SKM-1 (cell line): ENCODE data around the gene SEC23B.
"Not testable (repeated sequence)": the region's sequence is repeated elsewhere in the genome, so short reads cannot be mapped to it uniquely, and the experiment has no call there.

ENCODE experiments used
- DNase-seq: peaks from one replicate; lab custom pipeline; 2025; ENCODE audit not compliant: unreplicated experiment; lab: John Stamatoyannopoulos, UW

SEC23B gene

DNA sequence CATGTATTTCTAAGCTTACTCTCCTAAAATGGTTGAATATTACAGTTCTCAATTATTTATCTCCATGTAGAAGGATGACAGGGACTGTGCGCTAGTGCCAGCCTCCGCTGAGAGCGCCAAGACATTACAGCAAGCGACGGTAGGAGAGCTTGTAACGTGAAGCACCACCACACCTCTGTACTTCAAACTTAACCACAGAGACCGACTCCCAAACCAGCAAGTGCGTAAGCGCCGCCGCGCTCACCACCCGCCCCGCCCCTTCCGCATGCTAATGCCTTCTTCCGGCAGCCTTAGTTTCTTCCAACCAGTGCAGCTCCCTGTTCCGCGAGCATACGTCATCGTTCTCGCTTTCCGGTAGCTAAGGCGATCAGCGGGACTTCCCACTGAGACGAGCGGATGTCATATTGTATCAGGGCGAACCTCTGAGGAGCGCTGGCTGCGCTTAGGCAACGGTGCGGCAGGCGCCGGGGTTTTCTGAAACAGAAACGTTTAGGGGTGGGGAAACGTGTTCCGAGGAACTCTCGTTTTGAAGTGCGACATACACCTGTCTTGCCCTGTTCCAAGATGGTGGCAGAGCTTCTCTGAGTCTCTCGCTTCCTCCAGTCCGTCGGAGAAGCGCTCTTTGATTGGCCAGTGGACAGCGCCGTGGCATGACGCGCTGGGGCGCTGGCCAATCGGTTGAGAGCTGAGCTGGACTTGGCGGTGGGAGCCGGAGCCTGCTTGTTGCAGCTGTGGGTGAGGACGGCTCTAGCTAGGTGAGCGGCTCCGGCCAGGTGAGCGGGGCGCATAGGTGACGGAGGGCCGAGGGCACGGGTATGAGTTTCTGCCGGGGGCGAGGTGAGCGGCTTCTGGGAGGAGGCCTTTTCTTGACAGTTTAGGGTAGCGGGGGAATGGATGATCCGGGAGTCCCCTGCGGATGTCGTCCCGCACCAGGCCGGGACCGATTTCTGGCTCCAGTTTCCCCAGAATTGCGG, at the start of gene SEC23B:
SEC23B (plus strand) TSS at position 723 of the 974 bp plus-strand sequence. CDS start 2,896 bp downstream, outside the sequence.
- peak; percentile 44 for DNase-seq

DNA sequence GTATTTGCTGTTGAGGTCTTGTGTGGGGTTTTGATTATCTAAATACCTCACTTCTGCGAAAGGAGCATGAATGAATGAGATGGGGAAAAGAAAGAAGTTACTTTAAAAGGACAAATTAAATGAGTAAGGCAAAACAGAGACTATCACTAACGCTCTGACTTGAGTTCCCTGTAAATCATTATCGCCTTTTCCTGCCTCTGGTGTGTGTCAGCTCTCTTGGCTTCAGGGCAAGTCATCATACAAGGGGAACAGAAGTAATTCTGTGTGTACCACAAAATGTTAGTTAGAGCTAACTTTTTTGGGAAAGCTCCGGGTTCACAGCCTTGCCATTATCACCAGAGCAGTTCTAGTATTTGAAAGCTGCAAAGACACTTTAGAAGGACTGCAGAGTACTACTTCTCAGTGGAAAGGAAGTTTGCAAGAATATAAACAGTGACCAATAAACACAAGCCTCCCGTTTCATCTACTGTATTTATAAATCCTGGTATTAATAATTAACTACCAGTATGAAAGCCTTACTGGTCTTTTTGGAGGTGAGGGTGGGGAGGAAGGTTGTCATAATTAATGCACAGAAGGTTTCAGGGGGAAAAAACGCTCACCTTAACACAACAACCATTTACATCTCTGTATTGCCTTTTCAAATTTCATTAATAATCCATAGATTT, 42.1 kb upstream of the SEC23B start:
- no peak for DNase-seq

DNA sequence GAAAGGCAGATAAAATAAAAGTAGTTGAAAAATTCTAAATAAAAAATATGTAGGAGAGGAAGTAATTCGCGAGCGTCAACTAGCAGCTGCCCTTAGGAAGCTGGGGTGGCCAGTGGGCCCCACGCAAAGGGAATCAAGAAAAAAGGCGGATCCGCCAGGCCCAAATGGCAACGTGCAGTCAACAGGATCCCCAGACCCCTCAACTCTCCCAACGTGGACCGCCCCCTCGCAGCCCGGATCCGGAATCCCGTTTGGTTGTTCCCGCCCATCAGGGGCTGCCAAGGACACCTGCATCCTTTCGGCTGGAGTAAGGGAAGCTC, 41.2 kb upstream of the SEC23B start:
- no peak for DNase-seq

DNA sequence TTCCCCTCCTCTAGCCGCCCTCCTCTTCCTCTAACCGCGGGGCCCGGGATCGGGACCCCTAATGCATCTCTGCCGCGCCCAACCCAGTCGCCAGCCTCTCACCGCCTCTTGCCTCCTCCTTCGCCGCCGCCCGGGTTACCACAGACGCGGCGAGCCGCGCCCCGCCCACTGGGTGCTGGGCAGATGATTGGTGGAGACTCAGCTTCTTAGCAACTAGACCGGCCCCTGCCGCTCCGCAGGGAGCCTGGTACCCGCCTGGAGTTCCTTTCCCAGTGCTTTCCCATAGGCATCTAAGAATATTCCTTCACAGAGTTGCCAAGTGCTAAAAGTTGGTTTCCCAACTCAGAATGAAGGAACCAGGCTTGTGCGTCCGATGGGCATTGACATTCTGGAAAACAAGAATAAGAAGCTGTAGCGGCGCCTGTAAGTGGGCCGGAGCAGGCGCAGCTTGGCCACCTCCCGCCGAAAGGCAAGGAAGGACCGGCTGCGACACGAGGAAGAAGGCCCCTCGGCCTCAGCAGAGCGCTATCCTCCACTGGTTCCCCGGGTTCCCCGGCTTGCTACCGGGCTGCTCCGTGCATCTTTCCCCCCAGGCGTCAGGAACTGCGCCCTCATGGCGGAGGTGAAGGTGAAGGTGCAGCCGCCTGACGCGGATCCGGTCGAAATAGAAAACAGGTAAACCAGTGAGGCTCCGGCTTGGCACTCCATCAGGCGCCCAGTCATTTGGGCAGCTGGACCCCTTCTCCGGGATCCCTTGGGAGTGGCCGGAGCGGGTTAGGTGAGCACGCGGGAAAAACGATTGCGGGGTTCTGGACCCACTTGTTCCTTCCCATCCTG, 40.6 kb upstream of the SEC23B start, which contains the start of the genes DZANK1 and POLR3F:
DZANK1 (minus strand) TSS at position 137 of the 837 bp plus-strand sequence. CDS start 1,672 bp downstream, outside the sequence.
POLR3F (plus strand) TSS at position 497 of the 837 bp plus-strand sequence; CDS start at position 614, 117 bp downstream.
- peak; percentile 62 for DNase-seq

DNA sequence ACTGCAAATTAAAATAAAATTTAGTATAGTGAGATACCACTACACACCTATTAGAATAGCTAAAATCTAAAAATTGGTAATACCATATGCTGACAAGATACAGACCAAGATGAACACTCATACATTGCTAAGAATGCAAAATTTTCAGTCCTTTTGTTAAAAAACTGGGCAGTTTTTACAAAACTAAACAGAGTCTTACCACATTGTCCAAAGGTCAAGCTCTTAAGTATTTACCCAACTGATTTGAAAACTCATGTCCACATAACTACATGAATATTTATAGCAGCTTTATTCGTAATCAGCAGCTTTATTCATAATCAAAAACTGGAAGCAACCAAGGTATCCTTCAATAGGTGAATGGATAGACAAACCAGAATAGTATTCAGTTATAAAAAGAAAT, 30.5 kb upstream of the SEC23B start:
- no peak for DNase-seq

DNA sequence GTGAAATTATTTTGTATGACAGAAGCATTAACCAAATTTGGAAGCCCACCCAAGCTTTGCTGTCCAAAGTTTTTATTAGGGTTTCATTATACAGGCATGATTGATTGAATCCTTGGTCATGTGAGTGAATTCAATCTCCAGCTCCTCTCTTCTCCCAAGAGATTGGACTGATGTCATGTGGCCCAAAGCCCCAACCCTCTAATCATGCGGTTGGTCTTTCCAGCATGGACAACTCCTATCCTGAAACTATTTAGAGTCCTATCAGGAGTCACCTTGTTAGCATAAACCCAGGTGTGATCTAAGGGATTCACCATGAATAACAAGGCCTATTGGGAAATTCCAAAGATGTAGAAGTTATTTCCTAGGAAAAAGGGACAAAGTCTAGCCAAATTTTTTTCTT, 29.9 kb upstream of the SEC23B start:
- DNase-seq, result no peak

DNA sequence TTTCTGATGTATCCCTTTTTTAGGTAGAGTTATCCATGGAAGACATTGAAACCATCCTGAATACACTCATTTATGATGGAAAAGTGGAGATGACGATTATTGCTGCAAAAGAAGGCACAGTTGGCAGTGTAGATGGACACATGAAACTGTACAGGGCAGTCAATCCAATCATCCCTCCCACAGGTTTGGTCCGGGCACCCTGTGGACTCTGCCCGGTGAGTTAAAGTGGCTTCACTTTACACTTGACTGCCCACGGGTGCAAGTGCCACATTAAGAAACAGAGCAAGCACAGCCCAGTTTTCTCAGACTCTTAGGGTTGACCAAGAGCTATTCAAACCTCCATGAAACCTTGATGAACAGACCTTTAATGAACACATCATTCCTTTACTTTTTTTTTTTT, 26.1 kb upstream of the SEC23B start:
- DNase-seq, result no peak

DNA sequence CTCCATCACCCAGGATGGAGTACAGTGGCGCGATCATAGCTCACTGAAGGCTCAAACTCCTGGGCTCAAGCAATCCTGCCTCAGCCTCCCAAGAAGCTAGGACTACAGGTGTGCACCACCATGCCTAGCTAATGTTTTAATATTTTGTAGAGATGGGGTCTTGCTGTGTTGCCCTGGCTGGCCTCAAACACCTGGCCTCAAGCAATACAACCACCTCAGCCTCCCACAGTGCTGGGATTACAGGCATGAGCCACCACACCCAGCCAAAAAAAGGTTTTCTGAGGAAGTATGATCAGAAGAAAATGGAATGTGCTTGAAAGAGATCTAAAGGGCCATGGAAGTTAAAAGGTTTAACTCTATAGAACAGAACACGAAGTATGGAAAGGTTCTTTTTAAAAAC, 19.4 kb upstream of the SEC23B start:
- DNase-seq, result no peak

DNA sequence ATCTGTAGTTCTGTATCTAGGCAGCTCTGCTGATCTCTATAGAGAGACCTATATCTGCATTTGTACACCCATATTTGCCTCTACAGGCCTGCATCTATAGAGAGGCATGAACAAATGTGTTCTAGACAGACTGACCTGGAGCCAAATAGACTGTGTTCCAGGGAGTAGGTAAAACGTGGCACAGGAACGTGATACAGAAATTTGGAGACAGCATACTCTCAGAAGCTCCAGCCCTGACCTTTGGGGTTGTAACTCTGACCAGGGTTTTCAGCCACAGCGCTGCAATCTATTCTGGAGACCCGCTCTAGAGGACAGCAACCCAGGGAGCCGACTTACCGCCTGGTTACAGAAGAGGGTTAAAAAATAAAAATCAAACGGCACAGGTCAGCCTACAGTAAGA, 11.7 kb upstream of the SEC23B start:
- DNase-seq, result no peak

DNA sequence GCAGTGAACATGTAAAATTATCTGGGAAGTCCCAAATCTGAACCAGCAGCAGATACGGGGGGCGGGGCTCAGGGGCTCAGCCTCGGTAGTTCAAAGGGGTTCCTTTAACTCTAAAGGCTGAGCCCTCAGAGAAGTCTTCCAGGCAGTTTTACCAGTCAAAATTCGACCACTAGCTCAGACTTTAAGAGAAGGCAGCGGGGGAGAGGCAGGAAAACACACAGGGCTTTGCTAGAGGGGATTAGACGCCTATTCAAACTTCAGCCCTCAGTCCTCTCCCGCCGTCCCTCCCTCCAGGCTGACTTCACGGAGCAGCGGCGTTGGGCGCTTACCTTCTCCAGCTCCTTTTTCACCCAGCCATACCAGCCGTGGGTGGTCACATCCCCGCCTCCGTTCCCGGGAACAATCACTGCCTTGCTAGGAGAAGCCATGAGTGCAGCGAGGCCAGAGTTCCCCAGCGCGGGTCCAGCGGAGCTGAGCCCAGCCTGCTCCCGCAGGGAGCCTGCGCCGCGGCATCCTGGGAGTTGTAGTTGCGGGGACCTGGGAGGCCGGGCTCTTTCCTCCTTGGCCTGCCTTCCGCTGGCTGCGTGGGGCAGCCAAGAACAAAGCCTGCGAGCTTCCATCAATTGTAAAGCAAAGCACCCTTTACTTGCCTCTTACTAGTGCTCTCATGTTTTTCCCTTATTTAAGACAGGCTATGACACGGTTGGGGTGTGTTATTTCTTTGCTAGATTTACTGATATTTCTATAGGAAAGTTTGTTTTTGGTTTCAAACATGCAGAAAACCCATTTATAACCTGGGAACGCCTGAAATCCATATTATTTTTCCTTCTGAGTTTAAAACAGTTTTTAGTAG, 10.8 kb upstream of the SEC23B start, which contains the start of gene RBBP9:
RBBP9 (minus strand) TSS at position 486 of the 853 bp plus-strand sequence; CDS start at position 428, 58 bp downstream.
- DNase-seq, result peak; percentile 19

DNA sequence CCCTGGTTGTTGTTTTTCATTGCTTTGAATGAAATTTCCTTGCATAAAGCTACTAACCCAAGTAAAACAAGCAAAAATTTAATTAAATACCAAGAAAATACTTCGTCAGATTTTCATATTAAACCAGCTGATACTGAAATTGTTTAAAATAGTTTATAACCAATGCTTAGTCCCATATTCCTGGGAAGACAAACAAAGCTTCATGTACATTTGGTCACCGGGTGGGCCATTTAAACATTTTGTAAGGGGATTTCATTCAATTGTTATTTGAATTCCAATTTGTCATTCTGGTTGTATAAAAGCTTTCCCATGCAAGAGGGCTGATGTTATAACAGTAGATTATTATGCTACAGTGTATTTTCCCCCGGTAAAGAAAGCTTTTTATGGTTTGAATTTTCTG, 10.1 kb upstream of the SEC23B start:
- DNase-seq, result no peak

DNA sequence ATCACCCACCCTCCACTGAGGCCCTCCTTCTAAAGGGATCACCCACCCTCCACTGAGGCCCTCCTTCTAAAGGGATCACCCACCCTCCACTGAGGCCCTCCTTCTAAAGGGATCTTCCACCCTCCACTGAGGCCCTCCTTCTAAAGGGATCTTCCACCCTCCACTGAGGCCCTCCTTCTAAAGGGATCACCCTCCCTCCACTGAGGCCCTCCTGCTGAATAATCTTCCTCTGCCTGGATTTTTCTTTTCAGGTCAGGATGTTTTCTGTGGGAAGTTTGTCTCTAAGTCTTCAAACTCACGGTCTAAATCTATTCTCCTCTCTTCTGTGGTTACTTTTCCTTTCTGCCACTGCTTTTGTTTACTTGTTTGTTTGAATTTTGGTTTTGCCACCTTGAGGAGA, 6.1 kb upstream of the SEC23B start:
- not testable (repeated sequence) for DNase-seq

DNA sequence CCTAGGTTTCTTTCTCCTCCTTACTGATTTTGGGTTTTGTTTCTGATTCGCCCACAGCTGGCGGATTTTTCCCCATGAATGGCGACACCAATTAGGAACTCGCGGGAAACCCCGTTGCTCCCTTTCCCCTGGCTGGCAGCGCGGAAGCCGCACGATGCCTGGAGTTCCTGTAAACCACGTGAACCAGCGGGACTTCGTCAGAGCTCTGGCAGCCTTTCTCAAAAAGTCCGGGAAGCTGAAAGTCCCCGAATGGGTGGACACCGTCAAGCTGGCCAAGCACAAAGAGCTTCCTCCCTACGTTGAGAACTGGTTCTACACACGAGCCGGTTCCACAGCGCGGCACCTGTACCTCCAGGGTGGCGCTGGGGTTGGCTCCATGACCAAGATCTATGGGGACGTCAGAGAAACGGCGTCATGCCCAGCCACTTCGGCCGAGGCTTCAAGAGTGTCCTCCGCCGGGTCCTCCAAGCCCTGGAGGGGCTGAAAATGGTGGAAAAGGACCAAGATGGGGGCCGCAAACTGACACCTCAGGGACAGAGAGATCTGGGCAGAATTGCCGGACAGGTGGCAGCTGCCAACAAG, 3.2 kb upstream of the SEC23B start:
- no peak for DNase-seq

DNA sequence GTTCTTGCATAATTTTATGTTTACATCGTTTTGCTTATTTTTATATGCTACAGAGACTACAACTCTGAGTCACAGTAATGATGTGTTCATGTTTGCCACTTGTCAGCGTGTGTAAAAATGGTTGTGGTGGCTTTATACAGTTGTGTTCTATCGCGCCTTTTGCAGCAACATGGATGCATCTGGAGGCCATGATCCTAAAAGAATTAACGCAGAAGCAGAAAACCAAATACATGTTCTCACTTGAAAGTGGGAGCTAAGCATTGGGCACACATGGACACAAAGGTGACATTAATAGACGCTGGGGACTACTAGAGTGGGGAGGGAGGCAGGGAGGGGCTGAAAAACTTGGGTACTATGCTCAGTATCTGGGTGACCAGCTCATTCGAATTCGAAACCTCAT, 996 bp upstream of the SEC23B start:
- DNase-seq, result no peak

DNA sequence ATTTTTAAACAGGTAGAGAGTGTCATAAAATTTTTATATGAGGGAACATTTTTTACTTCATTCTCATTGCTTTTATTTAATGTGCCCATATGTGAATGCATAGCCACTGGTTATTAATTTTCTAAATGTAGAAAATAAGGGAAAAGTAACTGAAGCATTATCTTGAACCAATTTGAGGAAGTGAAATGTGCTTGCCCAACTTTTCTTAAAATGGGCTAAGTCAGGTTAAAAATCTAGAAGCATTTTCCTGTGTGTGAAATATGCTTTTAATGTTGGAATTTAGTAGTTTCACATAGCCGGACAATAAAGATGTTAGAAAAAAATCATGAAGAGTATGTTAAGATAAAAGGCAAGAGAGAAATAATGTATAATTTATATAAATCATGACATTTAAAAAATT, 3.8 kb downstream of the SEC23B start:
- DNase-seq, result peak; percentile 2

DNA sequence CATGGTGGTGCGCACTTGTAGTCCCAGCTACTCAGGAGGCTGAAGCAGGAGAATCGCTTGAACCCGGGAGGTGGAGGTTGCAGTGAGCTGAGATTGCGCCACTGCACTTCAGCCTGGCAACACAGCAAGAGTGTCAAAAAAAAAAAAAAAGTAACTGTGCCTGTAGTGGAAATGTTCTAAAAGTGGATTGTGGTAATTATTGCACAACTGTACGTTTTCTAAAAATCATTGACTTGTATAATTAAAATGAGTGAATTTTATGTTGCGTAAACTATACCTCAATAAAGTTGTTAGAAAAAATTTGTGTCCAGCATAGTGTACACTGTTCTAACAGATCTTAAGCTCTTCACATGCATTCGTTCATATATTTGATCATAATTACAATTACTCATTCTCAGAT, 5.5 kb downstream of the SEC23B start:
- DNase-seq, result peak; percentile 1

DNA sequence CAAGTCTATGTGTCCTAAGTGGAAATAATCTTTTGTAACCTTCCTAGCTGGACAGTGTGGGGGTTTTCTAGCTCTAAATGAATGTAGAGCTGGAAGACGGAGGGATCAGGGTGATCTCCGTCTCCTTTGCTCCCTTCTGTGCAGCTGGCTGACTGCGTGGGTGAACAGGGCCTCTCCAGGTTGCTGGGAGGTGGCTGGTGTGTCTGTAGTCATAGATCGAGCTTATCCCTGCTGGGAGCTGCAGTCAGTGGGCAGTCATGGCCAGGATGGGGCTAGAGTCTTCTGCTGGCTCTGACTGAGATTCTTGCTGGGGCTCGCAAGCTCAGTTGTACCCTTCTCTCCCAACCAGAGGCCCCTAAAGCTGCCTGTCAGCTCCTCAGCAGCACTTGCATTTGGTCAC, 6.4 kb downstream of the SEC23B start:
- no peak for DNase-seq

DNA sequence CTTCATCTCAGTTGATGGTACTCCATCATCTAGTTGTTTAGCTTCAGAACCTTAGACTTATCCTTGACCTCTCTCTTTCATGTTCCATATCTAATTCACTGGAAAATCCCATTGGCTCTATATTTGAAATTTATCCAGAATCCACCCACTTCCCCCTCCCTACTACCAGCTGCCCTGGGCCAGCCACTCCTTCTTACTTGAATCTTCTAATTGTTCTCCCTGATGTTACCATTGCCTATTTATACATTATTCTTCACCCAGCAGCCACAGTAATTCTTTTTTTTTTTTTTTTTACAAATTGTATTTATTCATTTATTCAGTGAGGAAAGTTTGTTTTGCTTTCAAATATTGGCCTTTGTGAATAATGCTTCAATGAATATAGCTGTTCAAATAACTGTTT, 8.2 kb downstream of the SEC23B start:
- DNase-seq, result no peak

DNA sequence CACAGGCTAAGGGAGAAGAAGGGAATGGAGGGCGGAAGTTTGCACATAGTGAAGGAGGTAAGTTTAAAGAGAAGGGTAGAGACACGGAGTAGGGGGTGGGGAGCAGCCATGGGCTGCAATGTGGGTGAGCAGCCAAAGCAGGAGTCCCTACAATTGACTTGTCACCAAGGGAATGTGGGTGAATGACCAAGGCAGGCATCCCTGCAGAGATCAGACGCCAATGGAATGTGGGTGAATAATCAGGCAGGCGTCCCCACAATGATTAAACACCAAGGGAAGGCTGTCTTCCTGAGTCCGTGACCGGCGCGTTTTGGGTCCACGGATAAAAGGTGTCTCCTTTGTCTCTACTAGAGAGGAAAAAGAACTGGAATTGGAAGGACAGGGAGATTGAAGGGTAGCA, 14.3 kb downstream of the SEC23B start:
- DNase-seq, result not testable (repeated sequence)

DNA sequence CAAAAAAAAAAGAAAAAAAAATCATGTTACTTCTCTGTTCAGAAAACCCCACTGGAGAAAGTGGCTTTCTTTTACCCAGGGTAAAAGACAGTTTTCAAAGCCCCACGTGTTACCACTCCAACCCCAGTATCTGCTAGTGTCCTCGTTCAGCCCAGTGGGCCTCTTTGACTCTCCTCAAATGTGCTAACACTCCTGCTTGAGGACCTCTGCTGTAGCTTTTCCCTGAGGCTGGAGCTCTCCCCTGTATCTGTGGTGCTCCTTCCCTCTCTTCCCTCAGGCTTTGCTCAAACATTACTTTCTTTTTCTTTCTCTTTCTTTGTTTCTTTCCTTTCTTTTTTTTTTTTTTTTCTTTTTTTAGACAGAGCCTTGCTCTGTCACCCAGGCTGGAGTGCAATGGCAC, 15.3 kb downstream of the SEC23B start:
- no peak for DNase-seq
